Tibial nerve (tissue), 3 donors: ENCODE results near the gene GFPT2.

ENCODE experiments used
- CTCF ChIP-seq, 5 experiments: fragments of 200-600 bp in 3 of 5; fragments of 450-650 bp in 2 of 5; sonication (generic) in 3 of 5; IDR thresholded peaks; one replicate each; pipeline ENCODE4 v1.5.1; 2016 to 2019; ENCODE audit warnings: antibody characterized with exemption in 5 of 5, mild to moderate bottlenecking in 3 of 5, moderate library complexity in 2 of 5
- POLR2A ChIP-seq, 2 donors: fragments of 450-650 bp; IDR thresholded peaks; one replicate each; pipeline ENCODE4 v1.6.1; 2017; ENCODE audit warnings: antibody characterized with exemption in 2 of 2, mild to moderate bottlenecking in 2 of 2, moderate library complexity in 2 of 2

- no peak for TF ChIP-seq CTCF (IDR thresholded peaks at IDR 0.05)
- no peak for TF ChIP-seq POLR2A (IDR thresholded peaks at IDR 0.05)
Measured at GRCh38 chr5:180365829-180366228, 12.7 kb upstream of the GFPT2 start.
